NT2/D1 (cell line): ENCODE data around the gene FBXW11.

Experiments
- SUZ12 ChIP-seq: IDR thresholded peaks from 2 replicates; pipeline ENCODE4 v1.6.1; 2011; ENCODE audit not compliant: insufficient read length, insufficient read depth; ENCODE audit errors: extremely low read depth
- YY1 ChIP-seq: IDR thresholded peaks from 2 replicates; pipeline ENCODE4 v1.6.1; 2011; ENCODE audit not compliant: insufficient read length, insufficient read depth
- ZNF274 ChIP-seq: IDR thresholded peaks from 2 replicates; pipeline ENCODE4 v1.6.1; 2011; ENCODE audit warnings: mild to moderate bottlenecking, low read depth, low read length

DNA sequence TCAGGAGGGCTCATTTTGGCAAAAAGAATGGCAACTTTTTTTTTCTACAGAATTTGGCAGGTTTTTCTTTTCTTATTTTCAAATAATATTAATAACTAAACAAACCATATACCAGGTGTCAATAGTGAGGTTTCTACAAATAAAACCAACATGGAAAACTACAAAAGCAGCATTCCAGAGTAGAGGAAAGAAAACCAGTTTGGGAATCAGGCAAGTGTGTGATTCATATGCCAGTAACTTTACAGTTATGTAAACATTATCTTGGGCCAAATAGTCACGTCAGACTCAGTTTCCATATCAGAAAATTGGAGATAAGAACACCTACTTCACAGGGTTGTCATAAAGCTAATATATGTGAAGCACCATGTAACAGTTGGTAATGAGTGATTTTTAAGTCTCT is 51.7 kb downstream of the FBXW11 start:
- TF ChIP-seq ZNF274 (no peak), YY1 (no peak), SUZ12 (no peak)
